Measurements from ENCODE around the gene KPNA6. TPM values are rescaled to one million over a fixed set of nuclear protein-coding genes. Genes with fewer than 3 reads are reported as not detected.

The KPNA6 gene
- total RNA-seq, 1 experiment from 2014 or later = 104 TPM

DNA sequence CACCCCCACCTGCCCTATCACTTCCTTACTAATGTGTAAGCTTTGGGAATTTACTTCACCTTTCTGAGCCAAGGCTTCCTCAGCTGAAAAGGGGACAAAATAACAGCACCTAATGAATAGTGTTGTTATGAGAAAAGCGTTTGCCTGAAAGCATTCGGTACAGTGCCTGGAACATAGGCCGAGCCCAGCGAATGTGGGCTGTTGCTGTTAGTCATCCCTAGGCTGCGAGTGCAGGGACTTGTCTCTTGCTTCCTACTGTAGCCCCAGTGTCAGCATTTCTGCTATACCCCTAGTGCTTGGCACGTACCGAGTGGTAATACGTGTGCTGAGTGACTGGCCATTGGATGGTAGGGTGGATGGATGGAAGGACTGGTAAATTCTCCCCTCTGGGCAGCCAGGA, 16.7 kb upstream of the KPNA6 start:
- H3K9me3 Mint-ChIP-seq = no peaks in the 10 kb centered on the region
- H3K36me3 Mint-ChIP-seq = peaks cover 43% of the 10 kb centered on the region
- no peaks in the 10 kb centered on the region for H3K27me3 Mint-ChIP-seq (ENCODE audit: low read depth)
- ChIA-PET CTCF (interaction anchor here (1.3 to 2.1 kb wide), 3 partner anchors 8 to 18 kb away, joined by 6 to 7 read pairs (median 6); partner anchors contain the start of gene TMEM39B), POLR2A (interaction anchor here (0.5 kb wide), 1 partner anchor 570 kb away, joined by 3 read pairs; no protein-coding TSS in a partner anchor)
- H3K4me1 Mint-ChIP-seq = 0 out of 2 replicates have a peak, but pooled peaks cover 5% of the 10 kb centered on the region
- no peak for TF ChIP-seq TEAD4 (CRISPR knock-in tag; IDR thresholded peaks at IDR 0.05)
- ATAC-seq (no peak), DNase-seq (ENCODE audit: low spot score) (no peak)
- no peak overlapping the region for H3K4me3 Mint-ChIP-seq
- H3K27ac Mint-ChIP-seq = no peak overlapping the region

GRCh38 chr1:32091591-32091990, 16.3 kb upstream of the KPNA6 start:
- H3K4me1 Mint-ChIP-seq = 0 out of 2 replicates have a peak, but pooled peaks cover 5% of the 10 kb centered on the region
- no peak for DNase-seq (ENCODE audit: low spot score)
- H3K9me3 Mint-ChIP-seq = no peaks in the 10 kb centered on the region
- TF ChIP-seq, protein P1, sequence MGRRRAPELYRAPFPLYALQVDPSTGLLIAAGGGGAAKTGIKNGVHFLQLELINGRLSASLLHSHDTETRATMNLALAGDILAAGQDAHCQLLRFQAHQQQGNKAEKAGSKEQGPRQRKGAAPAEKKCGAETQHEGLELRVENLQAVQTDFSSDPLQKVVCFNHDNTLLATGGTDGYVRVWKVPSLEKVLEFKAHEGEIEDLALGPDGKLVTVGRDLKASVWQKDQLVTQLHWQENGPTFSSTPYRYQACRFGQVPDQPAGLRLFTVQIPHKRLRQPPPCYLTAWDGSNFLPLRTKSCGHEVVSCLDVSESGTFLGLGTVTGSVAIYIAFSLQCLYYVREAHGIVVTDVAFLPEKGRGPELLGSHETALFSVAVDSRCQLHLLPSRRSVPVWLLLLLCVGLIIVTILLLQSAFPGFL (CRISPR knock-in tag; IDR thresholded peaks at IDR 0.05; ENCODE audit: borderline replicate concordance) = no peak
- no peak for TF ChIP-seq GABPB1 (CRISPR knock-in tag; IDR thresholded peaks at IDR 0.05)
- no peak for TF ChIP-seq NR1H2 (CRISPR knock-in tag; IDR thresholded peaks at IDR 0.05)
- TF ChIP-seq MYBL2 (CRISPR knock-in tag; IDR thresholded peaks at IDR 0.05) = no peak
- no peak for TF ChIP-seq E2F4 (CRISPR knock-in tag; IDR thresholded peaks at IDR 0.05; ENCODE audit: borderline replicate concordance, low read depth)
- TF ChIP-seq SP1 (CRISPR knock-in tag; conservative IDR thresholded peaks at IDR 0.05) = no peak
- TF ChIP-seq FOXJ3 (CRISPR knock-in tag; IDR thresholded peaks at IDR 0.05; ENCODE audit: borderline replicate concordance) = no peak
- H3K27ac Mint-ChIP-seq = no peak overlapping the region
- peaks cover 43% of the 10 kb centered on the region for H3K36me3 Mint-ChIP-seq
- H3K4me3 Mint-ChIP-seq = no peak overlapping the region
- ATAC-seq = no peak
- ChIA-PET POLR2A (interaction anchor here (0.5 kb wide), 1 partner anchor 570 kb away, joined by 3 read pairs; no protein-coding TSS in a partner anchor), CTCF (interaction anchor here (1.3 to 2.1 kb wide), 3 partner anchors 8 to 18 kb away, joined by 6 to 7 read pairs (median 6); partner anchors contain the start of gene TMEM39B)
- H3K27me3 Mint-ChIP-seq (ENCODE audit: low read depth) = no peaks in the 10 kb centered on the region

DNA sequence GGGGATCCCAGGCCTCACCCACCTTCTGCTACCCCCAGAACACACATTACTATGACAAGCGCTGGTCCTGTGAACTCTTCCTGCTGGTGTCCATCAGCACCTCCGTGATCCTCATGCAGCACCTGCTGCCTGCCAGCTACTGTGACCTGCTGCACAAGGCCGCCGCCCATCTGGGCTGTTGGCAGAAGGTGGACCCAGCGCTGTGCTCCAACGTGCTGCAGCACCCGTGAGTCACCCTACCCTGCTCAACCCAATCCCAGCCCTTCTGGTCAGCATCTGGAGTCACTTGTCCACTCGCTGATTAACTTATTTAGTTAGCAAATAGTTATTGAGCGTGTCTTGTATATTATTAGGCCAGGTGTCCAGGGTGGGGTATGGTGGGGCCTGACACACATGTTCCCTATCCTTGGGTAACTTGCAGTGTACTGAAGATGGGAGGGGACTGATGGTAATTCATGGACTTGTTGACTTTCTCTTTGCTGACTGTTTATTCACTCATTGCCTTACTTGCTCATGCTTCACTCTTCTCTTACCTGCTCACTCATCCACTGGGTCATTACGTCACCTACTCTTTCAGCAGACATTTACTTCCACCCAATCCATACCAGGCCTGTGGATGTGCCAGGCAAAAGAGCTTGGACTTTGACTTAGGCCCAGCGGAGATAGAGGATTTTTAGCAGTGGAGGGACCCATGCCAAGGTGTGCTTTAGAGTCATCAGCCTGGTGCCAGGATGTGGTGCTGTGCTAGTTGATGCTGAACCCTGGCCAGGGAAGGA, 12.9 kb upstream of the KPNA6 start:
- ATAC-seq (no peak), DNase-seq (ENCODE audit: low spot score) (no peak)
- TF ChIP-seq ZNF263 (CRISPR knock-in tag; IDR thresholded peaks at IDR 0.05; ENCODE audit: low read depth) (no peak), HMGA2 (CRISPR knock-in tag; IDR thresholded peaks at IDR 0.05) (no peak), GTF2I (CRISPR knock-in tag; conservative IDR thresholded peaks at IDR 0.05) (no peak), TEAD1 (CRISPR knock-in tag; IDR thresholded peaks at IDR 0.05) (no peak), IRF2 (CRISPR knock-in tag; IDR thresholded peaks at IDR 0.05; ENCODE audit: borderline replicate concordance, low read depth) (no peak), ZNF219 (CRISPR knock-in tag; IDR thresholded peaks at IDR 0.05; ENCODE audit: borderline replicate concordance) (no peak), ZNF671 (CRISPR knock-in tag; IDR thresholded peaks at IDR 0.05) (no peak), NR2C2 (CRISPR knock-in tag; IDR thresholded peaks at IDR 0.05) (no peak)
- TF ChIP-seq, protein P2, sequence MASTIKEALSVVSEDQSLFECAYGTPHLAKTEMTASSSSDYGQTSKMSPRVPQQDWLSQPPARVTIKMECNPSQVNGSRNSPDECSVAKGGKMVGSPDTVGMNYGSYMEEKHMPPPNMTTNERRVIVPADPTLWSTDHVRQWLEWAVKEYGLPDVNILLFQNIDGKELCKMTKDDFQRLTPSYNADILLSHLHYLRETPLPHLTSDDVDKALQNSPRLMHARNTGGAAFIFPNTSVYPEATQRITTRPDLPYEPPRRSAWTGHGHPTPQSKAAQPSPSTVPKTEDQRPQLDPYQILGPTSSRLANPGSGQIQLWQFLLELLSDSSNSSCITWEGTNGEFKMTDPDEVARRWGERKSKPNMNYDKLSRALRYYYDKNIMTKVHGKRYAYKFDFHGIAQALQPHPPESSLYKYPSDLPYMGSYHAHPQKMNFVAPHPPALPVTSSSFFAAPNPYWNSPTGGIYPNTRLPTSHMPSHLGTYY (CRISPR knock-in tag; IDR thresholded peaks at IDR 0.05) = no peak
- ChIA-PET POLR2A (no interaction called here), CTCF (no interaction called here)
- H3K27me3 Mint-ChIP-seq (ENCODE audit: low read depth) = no peaks in the 10 kb centered on the region
- no peak overlapping the region for H3K4me3 Mint-ChIP-seq
- 0 out of 2 replicates have a peak, but pooled peaks cover 5% of the 10 kb centered on the region for H3K4me1 Mint-ChIP-seq
- H3K27ac Mint-ChIP-seq = no peak overlapping the region
- H3K9me3 Mint-ChIP-seq = no peaks in the 10 kb centered on the region
- H3K36me3 Mint-ChIP-seq = peaks cover 60% of the 10 kb centered on the region

Data from WTC11 (cell line).